NOMO-1 (cell line): ENCODE data around the gene MYO5A.
"Not testable (repeated sequence)": the region's sequence is repeated elsewhere in the genome, so short reads cannot be mapped to it uniquely, and the experiment has no call there.

Experiments used
- DNase-seq, 2 experiments: peaks; one replicate each; lab custom pipeline; 2025; ENCODE audit not compliant: unreplicated experiment in 2 of 2; lab: John Stamatoyannopoulos, UW

The MYO5A gene

GRCh38 chr15:52295421-52296001 is 233.2 kb downstream of the MYO5A start, which contains the start of gene MYO5C:
TSS of gene MYO5C (minus strand) at chr15:52295804. CDS start at chr15:52295636, 168 bp downstream.
- no peak for DNase-seq

GRCh38 chr15:52294881-52295420 is 233.7 kb downstream of the MYO5A start:
- no peak for DNase-seq

- peak in 1 of 2 experiments; percentile 6 for DNase-seq
Observed at GRCh38 chr15:52292780-52293392, 235.8 kb downstream of the MYO5A start.

GRCh38 chr15:52291204-52291603 is 237.5 kb downstream of the MYO5A start:
- DNase-seq, result no peak

- no peak for DNase-seq
Observed at GRCh38 chr15:52290800-52291199, 237.9 kb downstream of the MYO5A start.

- DNase-seq, result no peak
Observed at GRCh38 chr15:52290329-52290728, 238.4 kb downstream of the MYO5A start.

- DNase-seq, result no peak
Observed at GRCh38 chr15:52289629-52290081, 239.0 kb downstream of the MYO5A start.

- DNase-seq, result no peak
Observed at GRCh38 chr15:52288986-52289385, 239.7 kb downstream of the MYO5A start.

GRCh38 chr15:52288051-52288942 is 240.4 kb downstream of the MYO5A start:
- DNase-seq, result no peak

- no peak for DNase-seq
Observed at GRCh38 chr15:52287114-52287513, 241.6 kb downstream of the MYO5A start.

GRCh38 chr15:52285941-52286340 is 242.7 kb downstream of the MYO5A start:
- not testable (repeated sequence) for DNase-seq

- DNase-seq, result no peak
Observed at GRCh38 chr15:52284164-52284563, 244.5 kb downstream of the MYO5A start.

- no peak for DNase-seq
Observed at GRCh38 chr15:52283281-52283680, 245.4 kb downstream of the MYO5A start.

- DNase-seq, result no peak
Observed at GRCh38 chr15:52282418-52282817, 246.3 kb downstream of the MYO5A start.

GRCh38 chr15:52281085-52282035 is 247.3 kb downstream of the MYO5A start:
- no peak for DNase-seq

- DNase-seq, result no peak
Observed at GRCh38 chr15:52280326-52281084, 248.2 kb downstream of the MYO5A start.

- no peak for DNase-seq
Observed at GRCh38 chr15:52278636-52279367, 249.9 kb downstream of the MYO5A start.

- DNase-seq, result no peak
Observed at GRCh38 chr15:52278135-52278534, 250.5 kb downstream of the MYO5A start.

- no peak for DNase-seq
Observed at GRCh38 chr15:52277575-52277974, 251.1 kb downstream of the MYO5A start.
